HEK293 (cell line): ENCODE results near the gene FTO.

Experiments
- CTCF ChIA-PET: fragments of 350-600 bp; formaldehyde crosslinking; extraction: SDS; loops from one replicate; lab custom pipeline; 2021; ENCODE audit warnings: antibody characterized with exemption; lab: Yijun Ruan, JAX
- POLR2A ChIA-PET: fragments of 300-600 bp; formaldehyde crosslinking; extraction: SDS; loops from one replicate; lab custom pipeline; 2020; ENCODE audit warnings: antibody characterized with exemption, inconsistent platforms; lab: Yijun Ruan, JAX
- H3K27ac ChIP-seq: fragments of 200-500 bp; sonication (Bioruptor generic); 2 replicates; pipeline ENCODE4 v1.5.1; 2014; ENCODE audit warnings: low read depth, low read length, control low read depth, inconsistent platforms; ENCODE audit errors: extremely low read depth
- H3K36me3 ChIP-seq, 2 experiments: fragments of 200-500 bp in 1 of 2; sonication (Bioruptor generic) in 1 of 2; 1 replicate in 1 of 2; 2 replicates in 1 of 2; pipeline ENCODE4 v1.5.1; 2014 to 2017; ENCODE audit warnings: inconsistent platforms in 2 of 2, low read length in 2 of 2; ENCODE audit not compliant: control insufficient read depth in 2 of 2, insufficient read depth in 1 of 2
- H3K4me1 ChIP-seq: fragments of 200-500 bp; sonication (Bioruptor generic); 2 replicates; pipeline ENCODE4 v1.5.1; 2014; ENCODE audit warnings: mild to moderate bottlenecking, low read length, inconsistent platforms; ENCODE audit not compliant: control insufficient read depth, insufficient read depth
- H3K4me3 ChIP-seq: 2 replicates; pipeline ENCODE4 v1.5.1; 2011; ENCODE audit warnings: low read depth, mild to moderate bottlenecking, control low read depth, low read length, moderate library complexity
- H3K9me3 ChIP-seq: fragments of 200-500 bp; sonication (Bioruptor generic); 2 replicates; pipeline ENCODE4 v1.5.1; 2014; ENCODE audit warnings: low read depth, low read length, inconsistent platforms; ENCODE audit not compliant: control insufficient read depth, insufficient read depth
- BCL11B ChIP-seq: fragments of 450-650 bp; formaldehyde crosslinking; IDR thresholded peaks from 2 replicates; pipeline ENCODE4 v1.5.1; 2016; ENCODE audit warnings: low read depth, missing biosample characterization, missing genetic modification characterization
- KLF1 ChIP-seq: fragments of 450-650 bp; formaldehyde crosslinking; IDR thresholded peaks from 2 replicates; pipeline ENCODE4 v1.5.1; 2016; ENCODE audit warnings: missing biosample characterization, missing genetic modification characterization
- MYNN ChIP-seq: fragments of 450-650 bp; formaldehyde crosslinking; IDR thresholded peaks from 2 replicates; pipeline ENCODE4 v1.5.1; 2016; ENCODE audit warnings: missing biosample characterization, missing genetic modification characterization, borderline replicate concordance
- SCRT1 ChIP-seq: fragments of 450-650 bp; formaldehyde crosslinking; IDR thresholded peaks from 2 replicates; pipeline ENCODE4 v1.5.1; 2016; ENCODE audit warnings: missing biosample characterization, missing genetic modification characterization, borderline replicate concordance
- SP2 ChIP-seq: fragments of 450-650 bp; formaldehyde crosslinking; IDR thresholded peaks from 2 replicates; pipeline ENCODE4 v1.5.1; 2016; ENCODE audit warnings: missing biosample characterization, missing genetic modification characterization
- ZBTB17 ChIP-seq: fragments of 450-650 bp; formaldehyde crosslinking; IDR thresholded peaks from 2 replicates; pipeline ENCODE4 v1.5.1; 2016; ENCODE audit warnings: missing biosample characterization, missing genetic modification characterization
- ZBTB7A ChIP-seq: fragments of 450-650 bp; formaldehyde crosslinking; IDR thresholded peaks from 2 replicates; pipeline ENCODE4 v1.5.1; 2016; ENCODE audit warnings: low read depth, missing biosample characterization, missing genetic modification characterization
- ZNF112 ChIP-seq: fragments of 450-650 bp; formaldehyde crosslinking; IDR thresholded peaks from 2 replicates; pipeline ENCODE4 v1.5.0; 2017; ENCODE audit warnings: missing biosample characterization, missing genetic modification characterization
- ZNF133 ChIP-seq: fragments of 450-650 bp; formaldehyde crosslinking; IDR thresholded peaks from 2 replicates; pipeline ENCODE4 v1.5.1; 2016; ENCODE audit warnings: missing biosample characterization, missing genetic modification characterization
- ZNF146 ChIP-seq: fragments of 450-650 bp; formaldehyde crosslinking; IDR thresholded peaks from 2 replicates; pipeline ENCODE4 v1.5.1; 2016; ENCODE audit warnings: missing biosample characterization, missing genetic modification characterization
- ZNF16 ChIP-seq: fragments of 450-650 bp; formaldehyde crosslinking; IDR thresholded peaks from 2 replicates; pipeline ENCODE4 v1.5.1; 2016; ENCODE audit warnings: low read depth, missing biosample characterization, missing genetic modification characterization
- ZNF214 ChIP-seq: fragments of 450-650 bp; formaldehyde crosslinking; IDR thresholded peaks from 2 replicates; pipeline ENCODE4 v1.5.1; 2017; ENCODE audit warnings: missing biosample characterization, mild to moderate bottlenecking, missing genetic modification characterization, borderline replicate concordance
- ZNF223 ChIP-seq: fragments of 450-650 bp; formaldehyde crosslinking; IDR thresholded peaks from 2 replicates; pipeline ENCODE4 v1.5.1; 2016; ENCODE audit warnings: missing biosample characterization, missing genetic modification characterization
- ZNF335 ChIP-seq: fragments of 450-650 bp; formaldehyde crosslinking; conservative IDR thresholded peaks from 2 replicates; pipeline ENCODE4 v1.5.1; 2016; ENCODE audit warnings: missing biosample characterization, missing genetic modification characterization
- ZNF398 ChIP-seq: fragments of 450-650 bp; formaldehyde crosslinking; IDR thresholded peaks from 2 replicates; pipeline ENCODE4 v1.5.1; 2017; ENCODE audit warnings: missing biosample characterization, missing genetic modification characterization
- ZNF521 ChIP-seq: fragments of 450-650 bp; formaldehyde crosslinking; IDR thresholded peaks from 2 replicates; pipeline ENCODE4 v1.5.1; 2017; ENCODE audit warnings: missing biosample characterization, mild to moderate bottlenecking, missing genetic modification characterization
- ZNF529 ChIP-seq: fragments of 450-650 bp; formaldehyde crosslinking; IDR thresholded peaks from 2 replicates; pipeline ENCODE4 v1.5.1; 2017; ENCODE audit warnings: missing genetic modification characterization, missing biosample characterization; ENCODE audit not compliant: insufficient replicate concordance
- ZNF548 ChIP-seq: fragments of 450-650 bp; formaldehyde crosslinking; IDR thresholded peaks from 2 replicates; pipeline ENCODE4 v1.5.1; 2016; ENCODE audit warnings: missing biosample characterization, missing genetic modification characterization
- ZNF610 ChIP-seq: fragments of 450-650 bp; formaldehyde crosslinking; IDR thresholded peaks from 2 replicates; pipeline ENCODE4 v1.5.1; 2016; ENCODE audit warnings: missing biosample characterization, missing genetic modification characterization, borderline replicate concordance
- ZNF621 ChIP-seq: fragments of 450-650 bp; formaldehyde crosslinking; IDR thresholded peaks from 2 replicates; pipeline ENCODE4 v1.5.1; 2017; ENCODE audit warnings: missing biosample characterization, missing genetic modification characterization
- ZNF768 ChIP-seq: fragments of 450-650 bp; formaldehyde crosslinking; IDR thresholded peaks from 2 replicates; pipeline ENCODE4 v1.5.1; 2018; ENCODE audit warnings: missing biosample characterization, mild to moderate bottlenecking, missing genetic modification characterization
- ZNF785 ChIP-seq: fragments of 450-650 bp; formaldehyde crosslinking; IDR thresholded peaks from 2 replicates; pipeline ENCODE4 v1.5.1; 2016; ENCODE audit warnings: missing biosample characterization, missing genetic modification characterization
- TF ChIP-seq, protein P1 (sequence below): fragments of 450-650 bp; formaldehyde crosslinking; IDR thresholded peaks from 2 replicates; pipeline ENCODE4 v1.5.1; 2017; ENCODE audit warnings: missing biosample characterization, missing genetic modification characterization

Gene FTO

GRCh38 chr16:54200161-54200534 lies 496.2 kb downstream of the FTO start:
- CTCF ChIA-PET: no interaction called here

DNA sequence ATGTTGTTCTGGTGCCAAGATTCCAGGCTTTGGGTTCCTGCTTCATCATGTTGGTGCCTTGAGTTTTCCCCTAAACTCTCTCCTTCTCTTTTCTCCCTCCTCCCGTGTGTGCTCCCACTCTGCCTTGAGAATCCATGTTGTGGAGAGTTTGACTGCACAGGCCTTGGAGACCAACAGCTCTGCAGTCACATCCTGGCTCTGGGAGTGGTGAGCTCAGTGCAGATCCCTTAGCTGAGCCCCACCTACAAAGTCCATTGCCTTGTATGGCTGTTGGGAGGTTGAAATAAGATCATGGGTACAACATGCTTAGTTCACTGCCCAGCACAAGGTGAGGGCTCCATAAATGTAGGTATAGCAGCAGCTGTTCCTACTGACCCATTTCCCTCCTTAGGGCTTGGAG lies 496.8 kb downstream of the FTO start:
- Histone ChIP-seq H3K27ac (no peak overlapping the region), H3K4me3 (no peak overlapping the region), H3K36me3 (no peaks in the 10 kb centered on the region), H3K9me3 (no peaks in the 10 kb centered on the region), H3K4me1 (no peaks in the 10 kb centered on the region)
- POLR2A ChIA-PET: no interaction called here
- TF ChIP-seq ZNF146 (no peak), ZBTB17 (tag by site-specific recombination) (0 out of 2 replicates have a peak, but pooled peaks have one; percentile 10)
- CTCF ChIA-PET: no interaction called here

More at GRCh38 chr16:54200161-54200534, 496.2 kb downstream of the FTO start:
- no peak for TF ChIP-seq ZNF112
- no peak for TF ChIP-seq KLF1 (tag by site-specific recombination)
- no peak for TF ChIP-seq ZNF335 (tag by site-specific recombination)
- TF ChIP-seq ZNF223: no peak
- no peak for TF ChIP-seq ZNF133 (tag by site-specific recombination)
- no peak for TF ChIP-seq ZNF548 (tag by site-specific recombination)
- TF ChIP-seq BCL11B (tag by site-specific recombination): no peak
- no peak for TF ChIP-seq MYNN (tag by site-specific recombination)
- TF ChIP-seq ZNF610: no peak
- no peak for TF ChIP-seq ZNF529 (tag by site-specific recombination)
- TF ChIP-seq ZNF785 (tag by site-specific recombination): no peak
- TF ChIP-seq SCRT1: no peak
- TF ChIP-seq ZNF398: no peak
- TF ChIP-seq ZNF521 (tag by site-specific recombination): no peak
- TF ChIP-seq ZNF768: no peak
- no peak for TF ChIP-seq ZBTB7A (tag by site-specific recombination)
- no peak for TF ChIP-seq ZNF16 (tag by site-specific recombination)
- TF ChIP-seq, protein P1, sequence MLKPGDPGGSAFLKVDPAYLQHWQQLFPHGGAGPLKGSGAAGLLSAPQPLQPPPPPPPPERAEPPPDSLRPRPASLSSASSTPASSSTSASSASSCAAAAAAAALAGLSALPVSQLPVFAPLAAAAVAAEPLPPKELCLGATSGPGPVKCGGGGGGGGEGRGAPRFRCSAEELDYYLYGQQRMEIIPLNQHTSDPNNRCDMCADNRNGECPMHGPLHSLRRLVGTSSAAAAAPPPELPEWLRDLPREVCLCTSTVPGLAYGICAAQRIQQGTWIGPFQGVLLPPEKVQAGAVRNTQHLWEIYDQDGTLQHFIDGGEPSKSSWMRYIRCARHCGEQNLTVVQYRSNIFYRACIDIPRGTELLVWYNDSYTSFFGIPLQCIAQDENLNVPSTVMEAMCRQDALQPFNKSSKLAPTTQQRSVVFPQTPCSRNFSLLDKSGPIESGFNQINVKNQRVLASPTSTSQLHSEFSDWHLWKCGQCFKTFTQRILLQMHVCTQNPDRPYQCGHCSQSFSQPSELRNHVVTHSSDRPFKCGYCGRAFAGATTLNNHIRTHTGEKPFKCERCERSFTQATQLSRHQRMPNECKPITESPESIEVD (tag by site-specific recombination): no peak
- Histone ChIP-seq H3K36me3 (no peaks in the 10 kb centered on the region), H3K9me3 (no peaks in the 10 kb centered on the region), H3K4me3 (no peak overlapping the region), H3K27ac (no peak overlapping the region), H3K4me1 (no peaks in the 10 kb centered on the region)
- POLR2A ChIA-PET: no interaction called here

DNA sequence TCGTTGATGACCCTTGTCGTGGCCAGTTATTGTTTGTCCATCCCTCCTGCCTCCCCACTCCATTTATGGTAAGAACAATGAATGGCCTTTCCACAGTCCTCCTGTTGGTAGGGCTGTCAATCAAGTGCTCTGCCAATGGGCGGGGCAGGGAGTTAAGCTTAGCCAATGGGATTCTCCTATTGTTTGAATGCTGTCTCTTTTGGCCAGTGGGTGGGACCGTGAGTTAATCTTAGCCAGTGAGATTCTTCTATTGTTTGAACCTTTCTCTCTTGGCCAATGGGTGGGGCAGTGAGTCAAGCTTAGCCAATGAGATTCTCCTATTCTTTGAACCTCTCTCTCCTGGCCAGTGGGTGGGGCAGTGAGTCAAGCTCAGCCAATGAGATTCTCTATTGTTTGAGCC lies 497.2 kb downstream of the FTO start:
- Histone ChIP-seq H3K9me3 (no peaks in the 10 kb centered on the region), H3K4me3 (no peak overlapping the region), H3K27ac (no peak overlapping the region), H3K4me1 (no peaks in the 10 kb centered on the region), H3K36me3 (no peaks in the 10 kb centered on the region)
- ChIA-PET POLR2A (no interaction called here), CTCF (interaction anchor here (0.7 kb wide), 1 partner anchor 95 kb away, joined by 3 read pairs; no protein-coding TSS in a partner anchor)
- TF ChIP-seq SP2 (tag by site-specific recombination): 0 out of 2 replicates have a peak, but pooled peaks have one; percentile 9
- TF ChIP-seq ZNF621 (tag by site-specific recombination): no peak
- no peak for TF ChIP-seq ZNF214 (tag by site-specific recombination)
